Hematopoietic multipotent progenitor cell treated with erythropoietin and hydrocortisone succinate and interleukin-3 and kit ligand, for 4 days (in vitro differentiated cells): ENCODE results near the gene AGBL4.

ENCODE experiments used
- DNase-seq: peaks from one replicate; pipeline ENCODE4 v3.0.0-alpha.2; 2015

AGBL4 gene

DNA sequence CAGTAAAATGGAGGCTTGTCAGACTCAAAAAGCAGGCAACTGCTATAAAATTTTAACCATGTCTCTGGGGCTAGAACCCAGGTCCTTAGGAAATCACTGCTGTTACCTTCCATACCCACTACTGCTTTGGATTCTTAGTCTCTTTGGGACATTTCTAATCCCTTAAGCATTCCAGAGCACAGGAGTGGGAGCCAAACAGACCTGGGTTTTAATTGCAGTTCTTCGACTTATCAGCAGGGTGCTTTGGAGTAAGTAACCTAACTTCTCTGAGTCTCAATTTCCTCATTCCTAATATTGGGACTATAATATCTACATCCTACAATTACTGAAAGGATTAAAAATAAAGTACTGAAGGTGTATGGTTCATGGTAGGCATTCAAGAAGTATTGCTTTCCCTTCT is 1086.0 kb downstream of the AGBL4 start:
- DNase-seq: no peak

DNA sequence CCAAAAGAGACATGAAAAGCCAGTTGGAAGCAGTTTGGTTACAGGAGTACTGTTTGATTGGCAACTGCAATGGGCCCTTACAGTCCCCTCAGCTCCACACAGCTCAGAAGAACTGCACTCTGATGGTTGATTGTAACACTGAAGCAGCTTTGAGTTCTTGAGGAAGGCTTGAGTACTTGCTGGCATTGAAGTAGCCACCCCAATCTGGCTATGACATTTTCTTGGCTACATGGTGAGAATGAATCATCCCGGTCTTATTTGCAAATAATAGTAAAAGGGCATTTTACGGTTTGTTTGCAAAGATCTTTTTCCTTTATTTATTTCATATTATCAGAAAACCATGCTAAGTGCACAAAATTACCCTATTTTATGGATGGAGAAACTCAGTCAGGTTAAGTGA is 1087.3 kb downstream of the AGBL4 start:
- no peak for DNase-seq

DNA sequence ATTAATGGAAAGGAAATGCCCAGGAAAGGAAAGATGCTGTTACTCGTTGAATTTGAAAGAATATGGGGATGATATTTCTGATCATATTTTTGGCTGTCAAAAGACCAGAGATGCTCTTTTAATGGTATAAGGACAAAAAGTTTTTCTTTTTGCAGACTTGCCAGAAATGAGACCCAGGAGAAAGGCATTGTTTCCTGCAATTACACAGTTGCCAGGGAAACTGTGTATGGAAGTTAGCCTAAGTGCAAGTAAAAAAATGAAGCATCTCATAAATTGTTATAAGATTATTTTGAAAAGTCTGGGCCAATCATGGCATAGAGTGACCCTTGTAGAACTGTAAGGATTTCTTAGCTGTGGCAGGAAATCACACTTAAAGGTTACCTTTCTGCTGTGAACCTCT is 1091.4 kb downstream of the AGBL4 start:
- DNase-seq: no peak

DNA sequence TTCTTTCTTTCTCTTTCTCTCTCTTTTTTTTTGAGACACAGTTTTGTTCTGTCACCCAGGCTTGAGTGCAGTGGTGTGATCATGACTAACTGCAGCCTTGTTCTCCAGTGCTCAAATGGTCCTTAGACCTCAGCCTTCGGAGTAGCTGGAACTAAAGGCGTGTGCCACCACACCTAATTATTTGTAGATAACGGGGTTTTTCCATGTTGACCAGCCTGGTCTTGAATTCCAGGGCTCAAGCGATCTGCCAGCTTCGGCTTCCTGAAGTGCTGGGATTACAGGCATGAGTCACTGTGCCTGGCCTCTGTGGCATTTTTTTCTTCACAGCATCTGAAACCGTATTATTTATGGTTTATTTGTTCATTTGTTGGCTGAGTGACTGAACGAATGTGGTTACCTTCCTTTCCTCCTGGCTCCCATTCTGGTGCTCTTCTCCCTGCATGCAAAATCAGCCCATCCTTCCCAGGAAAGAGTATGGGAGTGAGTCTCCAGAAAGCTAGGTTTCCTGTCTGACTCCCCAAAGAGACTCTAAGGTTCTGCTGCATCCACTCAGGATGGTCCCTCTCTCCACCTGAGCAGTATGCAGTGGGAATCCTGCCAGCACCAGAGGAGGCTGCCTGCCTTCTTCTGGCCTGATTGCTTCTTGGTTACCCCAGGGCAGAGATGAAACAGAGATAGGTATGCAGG is 1092.1 kb downstream of the AGBL4 start:
- no peak for DNase-seq

DNA sequence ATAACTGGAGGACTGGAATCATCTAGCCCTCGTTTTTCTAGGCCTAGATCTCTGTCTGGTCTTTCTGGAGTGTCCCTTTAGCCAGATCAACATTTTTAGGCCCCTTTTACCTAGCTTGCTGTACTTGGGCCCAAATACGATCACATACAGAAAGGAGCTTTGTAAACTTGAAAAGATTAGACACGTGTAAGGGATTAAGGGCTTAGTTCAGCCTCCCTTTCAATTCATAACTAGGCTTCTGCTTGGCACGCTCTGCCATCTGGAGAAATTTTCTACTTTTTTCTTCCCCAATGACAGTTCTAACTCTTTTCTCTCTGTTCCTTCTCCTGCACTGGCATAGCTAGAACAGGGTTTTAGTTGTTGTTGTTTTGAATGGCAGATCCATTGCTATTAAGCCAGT is 1093.7 kb downstream of the AGBL4 start:
- no peak for DNase-seq

DNA sequence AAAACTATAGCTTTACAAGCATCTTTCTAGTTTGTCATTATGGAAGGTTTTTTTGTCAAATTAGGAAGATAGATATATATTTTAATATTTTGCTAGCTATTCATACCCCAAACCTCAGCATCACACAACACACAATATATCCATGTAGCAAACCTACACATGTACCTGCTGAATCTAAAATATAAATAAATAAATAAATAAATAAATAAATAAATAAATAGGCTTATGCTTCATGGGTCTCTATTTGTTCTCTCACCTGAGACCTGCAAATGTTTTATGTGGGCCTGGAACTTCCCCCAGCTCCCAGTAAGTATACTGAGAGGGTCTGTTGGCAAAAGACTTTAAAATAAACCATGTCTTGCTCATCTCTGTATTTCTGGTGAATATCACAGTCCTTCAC is 1099.7 kb downstream of the AGBL4 start:
- no peak for DNase-seq

DNA sequence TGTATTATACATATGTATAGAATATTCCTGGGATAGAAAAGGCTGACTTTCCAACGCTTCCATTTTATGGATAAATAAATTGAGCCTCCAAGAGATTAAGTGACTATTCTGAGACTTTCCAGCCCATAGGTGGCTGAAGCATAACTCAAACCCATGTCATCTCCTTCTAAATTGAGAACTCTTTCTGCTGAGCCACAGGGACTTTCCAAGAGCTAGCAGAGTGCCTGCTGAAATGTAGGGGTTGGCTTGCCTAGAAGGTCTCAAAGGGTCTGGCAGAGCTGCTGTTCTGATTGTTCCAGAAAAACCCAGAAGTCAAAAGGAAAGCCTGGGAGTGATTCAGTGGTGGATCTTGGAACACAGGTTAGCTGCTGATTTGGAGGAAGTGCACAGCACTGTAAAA is 1100.6 kb downstream of the AGBL4 start:
- DNase-seq: no peak

DNA sequence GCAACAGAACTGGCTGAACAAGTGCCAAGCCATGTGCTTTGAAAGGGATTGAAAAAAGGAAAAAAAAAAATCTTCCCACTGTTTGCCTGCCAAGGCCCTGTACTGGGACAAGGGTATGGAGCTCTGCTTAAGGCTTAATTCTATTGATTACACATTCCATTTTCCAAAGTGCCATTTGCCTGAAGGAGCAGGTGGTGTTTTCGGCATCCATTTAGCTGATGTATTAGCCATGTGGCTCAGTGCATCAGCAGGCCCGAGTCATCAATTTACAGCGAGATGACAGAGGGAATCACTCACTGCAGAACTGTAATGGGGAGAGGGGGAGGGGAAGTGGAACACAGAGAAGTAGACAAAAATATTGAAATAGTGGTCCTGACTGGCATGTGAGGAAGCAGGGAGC is 1102.9 kb downstream of the AGBL4 start:
- DNase-seq: no peak

DNA sequence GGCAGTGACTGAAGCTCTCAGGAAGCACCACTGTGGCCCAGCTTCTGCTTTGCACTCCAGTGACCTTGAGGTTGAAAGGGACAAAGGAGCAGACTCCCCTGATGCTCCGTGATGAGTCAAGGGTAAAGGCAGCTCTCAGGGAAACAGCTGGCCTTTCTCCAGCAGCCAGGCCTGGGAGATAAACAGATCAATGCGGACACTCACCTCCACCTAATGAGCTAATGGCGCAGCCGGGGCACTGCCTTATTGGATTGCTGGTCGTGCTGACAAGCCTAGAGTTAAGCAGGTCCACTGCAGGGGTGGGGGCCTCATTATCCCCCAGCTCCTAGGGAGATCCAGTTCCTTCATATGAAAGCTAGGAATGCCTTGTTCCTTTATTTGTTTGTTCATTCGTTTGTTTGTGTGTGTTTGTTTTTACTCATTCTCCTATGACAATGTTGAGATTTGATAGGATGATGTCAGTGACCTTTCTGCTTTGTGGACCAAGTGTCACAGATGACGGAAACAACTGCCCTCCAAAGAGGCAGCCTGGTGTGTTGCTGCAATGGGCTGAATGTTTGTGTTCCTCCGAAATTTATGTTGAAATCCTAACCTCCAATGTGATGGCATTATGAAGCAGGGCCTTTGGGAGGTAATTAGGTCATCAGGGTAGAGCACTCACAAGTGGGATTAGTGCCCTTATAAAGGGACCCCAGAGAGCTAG is 1105.7 kb downstream of the AGBL4 start:
- DNase-seq: no peak

DNA sequence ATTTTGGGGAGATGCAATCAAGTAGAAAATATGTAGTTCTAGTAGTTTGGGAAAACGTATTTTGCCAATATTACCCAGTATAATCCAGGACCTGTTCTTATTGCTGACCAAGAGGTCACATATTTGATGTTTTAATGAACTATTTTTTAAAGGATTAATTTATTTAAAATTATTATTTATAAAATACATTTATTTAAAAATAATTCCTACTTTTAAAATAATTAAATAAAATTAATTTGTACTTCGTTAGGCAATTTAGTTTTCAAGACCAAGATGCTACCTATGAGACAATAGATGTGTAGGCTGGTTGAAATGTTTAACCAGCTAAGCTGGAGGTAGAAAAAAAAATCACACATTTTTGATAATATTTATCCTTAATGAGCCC is 1106.7 kb downstream of the AGBL4 start:
- DNase-seq: no peak

DNA sequence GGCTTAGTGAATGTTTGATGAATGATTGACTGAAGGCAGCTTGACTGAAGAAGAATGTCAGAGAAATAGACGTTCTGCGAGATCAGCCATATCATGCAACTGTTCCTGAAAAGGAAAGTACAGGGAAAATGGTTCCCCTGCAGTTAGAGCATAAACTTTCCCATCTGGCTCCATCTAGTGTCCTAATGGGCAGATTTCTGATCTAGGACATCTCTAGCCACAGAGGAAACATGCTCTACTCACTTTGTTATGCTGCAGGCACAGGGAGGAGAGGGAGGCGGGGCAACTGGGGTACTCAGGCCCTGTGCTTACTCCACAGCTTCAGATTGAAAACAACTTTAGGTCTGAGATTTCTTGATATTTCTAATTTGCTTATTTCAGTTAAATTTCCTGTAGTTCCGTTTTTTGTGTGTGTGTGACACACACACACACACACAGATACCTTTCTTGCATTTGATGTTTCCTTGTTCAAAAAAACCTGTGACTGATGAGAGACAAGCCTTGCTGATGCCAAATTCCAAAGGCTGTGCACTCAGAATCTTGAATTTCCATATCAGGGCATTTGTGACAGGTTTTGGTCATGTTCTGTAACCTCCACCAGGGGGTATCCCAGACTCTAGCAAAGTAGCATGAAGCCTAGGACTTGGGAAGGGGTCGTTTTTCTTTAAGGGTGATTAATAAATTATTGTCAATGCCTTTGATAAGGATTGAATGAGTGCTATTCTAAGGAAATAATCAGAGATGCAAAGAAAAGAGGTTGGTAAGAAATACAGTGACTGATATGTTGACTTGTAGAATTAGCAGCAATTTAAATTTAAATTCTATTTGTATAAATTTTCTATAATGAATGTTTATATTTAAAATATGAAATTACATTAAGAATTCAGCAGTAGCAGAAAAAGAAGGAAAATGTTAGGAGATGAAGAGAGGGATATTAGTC is 1107.4 kb downstream of the AGBL4 start:
- DNase-seq: peak; percentile 47

DNA sequence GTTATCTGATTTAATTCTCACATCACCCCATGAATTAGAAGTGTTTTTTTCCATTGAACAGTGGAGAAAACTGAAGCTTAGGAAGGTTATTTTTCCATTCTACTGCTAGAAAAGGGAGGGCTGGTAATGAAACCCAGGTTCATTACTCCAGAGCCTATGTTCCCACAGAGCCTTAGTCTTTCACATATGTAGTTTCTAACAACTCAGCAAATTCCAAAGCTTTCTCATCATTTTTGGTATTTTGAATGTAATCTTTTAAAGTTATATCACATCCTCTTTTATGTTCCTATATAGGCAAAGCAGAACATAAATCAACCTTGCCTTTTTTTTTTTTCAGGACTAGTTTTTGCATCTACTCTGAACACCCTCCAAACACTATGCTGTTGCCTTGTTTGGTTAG is 1115.1 kb downstream of the AGBL4 start:
- no peak for DNase-seq

DNA sequence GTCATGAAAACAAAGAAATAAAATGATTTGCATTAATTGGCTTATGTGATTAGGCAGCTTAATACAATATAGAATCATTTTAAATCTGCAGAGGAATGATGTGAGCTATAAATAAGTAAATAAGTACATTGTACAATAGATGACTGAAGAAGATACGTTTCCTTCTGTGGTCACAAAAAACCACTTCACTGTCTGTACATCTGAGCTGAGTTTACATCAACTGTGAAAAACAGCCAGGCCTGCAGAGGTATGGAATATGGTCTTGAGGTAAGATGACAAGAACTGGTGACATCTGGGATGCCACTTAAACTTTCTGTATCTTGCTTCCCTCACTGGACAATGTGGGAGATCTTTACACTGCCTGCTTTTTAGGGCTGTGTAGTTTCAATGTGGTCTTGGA is 1117.0 kb downstream of the AGBL4 start:
- DNase-seq: no peak

DNA sequence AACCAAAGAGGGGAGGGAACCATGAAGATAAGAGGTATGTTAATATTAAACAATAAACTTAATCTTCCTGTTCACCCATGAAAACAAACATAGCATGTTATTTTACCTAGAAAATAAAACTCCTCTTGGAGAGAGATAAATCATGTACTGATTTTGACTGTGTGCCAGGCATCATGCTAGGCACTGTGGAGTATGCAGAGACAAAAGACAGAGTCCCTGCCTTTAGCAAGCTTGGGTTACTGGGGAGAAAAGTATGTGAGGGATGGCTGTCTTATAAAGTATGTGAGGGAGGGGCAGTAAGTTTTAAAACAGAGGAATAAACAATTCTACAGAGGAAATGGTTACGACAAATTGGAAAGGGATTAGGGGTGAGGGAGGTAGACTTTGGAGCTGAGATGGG is 1117.6 kb downstream of the AGBL4 start:
- no peak for DNase-seq

DNA sequence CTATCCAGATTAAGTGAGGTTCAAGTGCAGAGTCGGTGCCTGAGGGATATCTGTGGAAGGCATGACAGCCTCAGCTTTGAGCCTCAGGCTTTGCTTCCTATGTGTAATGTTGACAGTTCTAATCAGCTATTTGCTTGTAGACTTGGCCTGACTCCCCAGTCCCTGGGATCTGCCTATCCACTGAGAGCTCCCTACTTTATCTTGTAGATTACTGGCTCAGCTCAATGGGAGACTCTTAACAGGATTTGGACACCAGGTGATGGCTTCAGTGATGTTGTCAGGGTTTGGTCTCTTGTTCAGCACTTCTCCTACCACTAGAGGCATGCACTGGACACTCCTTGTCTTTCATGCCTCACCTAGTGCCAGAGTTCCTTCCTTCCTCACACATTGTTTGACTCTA is 1120.5 kb downstream of the AGBL4 start:
- no peak for DNase-seq

DNA sequence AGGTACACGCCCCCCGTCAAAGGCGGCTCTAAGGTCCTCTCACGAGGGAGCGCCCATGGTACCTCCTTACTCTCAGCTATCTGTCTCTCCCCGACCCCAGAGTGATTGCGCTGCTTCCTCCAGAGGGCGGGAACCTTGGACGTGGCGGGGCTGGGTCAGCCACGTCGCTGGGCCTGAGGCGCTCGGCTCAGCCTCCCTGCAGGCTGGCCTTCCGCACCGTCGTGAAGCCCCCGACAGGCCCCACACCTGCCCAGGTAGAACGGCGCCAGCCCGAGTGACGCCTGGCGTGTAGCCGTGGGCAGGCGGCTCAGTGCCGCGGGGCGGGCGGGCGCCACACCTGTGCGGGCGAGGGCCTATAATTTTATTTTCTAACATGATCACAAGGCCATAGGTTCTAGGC is 1124.9 kb downstream of the AGBL4 start:
- DNase-seq: no peak

DNA sequence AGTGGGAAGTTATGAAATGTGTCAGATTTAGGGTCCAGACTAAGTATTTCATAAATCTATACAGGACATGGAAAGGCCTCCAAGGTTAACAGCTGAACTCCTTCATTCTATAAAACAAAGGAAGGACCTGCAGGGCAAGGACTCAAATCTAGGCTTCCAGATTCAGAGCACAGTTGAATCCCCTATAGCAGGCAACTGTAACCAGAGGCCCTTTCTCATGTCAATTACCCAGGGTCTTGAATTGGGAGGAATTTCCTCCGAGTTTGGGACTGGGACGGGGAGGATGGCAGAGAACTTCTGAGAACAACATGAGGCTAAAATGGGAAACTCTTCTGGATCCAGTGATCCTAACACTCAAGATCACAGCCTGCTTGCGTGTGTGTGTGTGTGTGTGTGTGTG is 1134.1 kb downstream of the AGBL4 start:
- DNase-seq: no peak

DNA sequence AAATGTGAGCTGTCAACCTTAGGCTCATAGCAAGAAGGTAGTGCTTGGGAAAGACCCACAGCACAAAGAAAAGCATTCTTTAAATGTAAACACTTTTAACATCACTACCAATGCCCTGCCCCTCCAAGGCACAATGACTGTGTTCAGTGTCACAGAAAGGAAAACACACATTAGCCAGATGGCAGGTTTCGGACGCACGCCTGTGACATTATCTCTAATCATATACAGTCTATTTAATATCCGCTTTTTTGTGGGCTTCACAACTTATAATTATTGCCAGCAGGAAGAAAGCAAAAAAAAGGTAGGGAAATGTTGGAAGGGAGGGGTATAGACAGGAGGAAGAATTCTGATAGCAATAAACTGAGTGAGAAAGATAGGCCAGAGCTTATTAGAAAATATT is 1134.7 kb downstream of the AGBL4 start:
- DNase-seq: no peak

DNA sequence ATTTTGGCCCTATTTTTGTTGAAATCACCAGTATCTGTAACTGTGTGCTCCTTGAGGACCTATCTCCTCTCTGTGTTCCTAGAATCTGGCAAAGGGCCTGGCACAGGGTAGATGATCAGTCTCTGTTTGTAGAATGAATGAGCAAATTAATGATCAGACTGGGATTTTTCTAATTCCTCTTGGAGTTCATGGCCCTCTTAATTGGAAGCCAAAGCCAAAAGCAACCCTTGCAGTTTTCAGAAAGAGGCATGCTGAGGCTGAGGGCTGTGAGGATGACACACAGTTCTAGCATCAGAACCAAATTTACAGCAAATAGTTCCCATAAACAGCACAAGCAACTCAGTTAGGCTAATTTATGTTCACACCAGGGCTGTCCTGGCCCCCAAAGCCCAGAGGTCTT is 1136.0 kb downstream of the AGBL4 start:
- DNase-seq: no peak

DNA sequence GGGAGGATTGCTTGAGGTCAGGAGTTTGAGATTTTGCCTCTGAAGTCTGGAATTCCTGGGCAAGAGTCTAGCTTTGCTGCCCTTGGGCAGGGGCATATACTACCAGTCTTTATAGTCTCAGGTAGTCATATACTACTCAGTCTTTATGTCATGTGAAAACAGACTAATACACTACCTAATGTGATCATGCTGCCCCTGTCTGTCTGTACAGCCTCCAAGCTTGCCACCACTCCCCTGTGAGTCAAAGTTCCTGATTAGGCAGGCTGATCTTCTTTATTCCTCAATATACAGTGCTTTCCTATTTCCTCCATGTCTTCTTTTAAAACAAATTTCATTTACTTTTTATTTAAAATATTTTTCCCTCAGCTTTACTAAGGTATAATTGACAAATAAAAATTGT is 1141.7 kb downstream of the AGBL4 start:
- DNase-seq: no peak

DNA sequence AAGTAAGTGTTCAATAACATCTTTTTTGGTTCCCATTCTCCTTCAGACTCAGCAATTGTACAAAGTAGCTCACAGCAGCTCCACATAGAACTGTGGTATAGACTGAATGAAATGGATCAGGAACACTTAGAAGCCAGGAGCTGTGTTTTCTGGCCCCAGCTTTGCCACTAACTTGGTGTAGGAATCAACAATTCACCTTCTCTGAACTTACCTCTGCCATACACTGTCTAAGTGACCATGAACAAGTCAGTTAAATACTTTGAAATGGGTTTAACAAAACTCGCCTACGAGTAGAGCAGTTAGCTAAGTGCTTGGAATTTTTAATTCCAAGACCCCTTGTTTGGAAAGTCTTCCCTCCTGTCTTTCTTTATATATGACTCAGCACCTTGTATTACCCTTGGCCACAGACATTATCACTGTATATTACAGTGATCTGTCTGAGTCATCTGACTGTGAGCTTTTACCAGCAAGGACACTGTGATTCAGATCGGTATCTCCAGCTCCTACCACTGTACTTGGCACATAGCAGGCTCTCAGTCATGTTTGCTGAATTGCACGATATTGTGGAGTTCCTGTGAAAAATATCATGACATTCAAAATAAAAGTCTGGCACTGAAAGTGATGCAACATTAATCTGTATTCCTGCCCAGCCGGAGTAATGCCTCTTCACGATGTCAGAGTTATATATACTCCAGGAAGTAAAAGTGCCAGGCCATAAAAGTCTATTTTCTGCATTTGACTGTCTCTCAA is 1145.4 kb downstream of the AGBL4 start:
- DNase-seq: peak; percentile 19

DNA sequence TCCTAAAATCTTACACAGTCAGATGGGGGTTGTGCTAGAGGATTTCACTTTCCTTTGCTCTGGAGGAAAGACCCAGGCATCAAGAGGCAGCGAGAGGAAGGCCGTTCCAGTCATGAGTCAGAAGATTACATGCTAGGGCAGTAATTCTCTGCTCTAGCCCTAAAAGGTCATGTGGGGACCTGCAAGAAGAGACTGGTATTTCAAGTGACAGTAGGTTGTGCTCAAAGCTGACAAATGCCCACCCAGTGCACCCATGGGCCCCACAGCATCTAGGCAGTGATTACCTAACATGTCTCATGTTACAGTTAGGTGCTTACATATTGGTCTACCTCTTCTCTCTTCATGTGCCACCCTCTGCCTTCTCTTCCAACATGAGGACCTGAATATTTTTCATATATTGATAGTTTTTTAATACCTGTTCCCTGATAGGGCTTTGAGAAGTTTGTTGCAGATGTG is 1147.4 kb downstream of the AGBL4 start:
- DNase-seq: no peak
